Adipocyte (in vitro differentiated cells): ENCODE data around the gene NUP210.

Experiments
- DNase-seq: peaks from one replicate; pipeline ENCODE4 v3.0.0-alpha.2; 2015; ENCODE audit warnings: low read depth
- H3K27me3 ChIP-seq: replicated peaks from 2 replicates; pipeline ENCODE4 v1.7.0; 2013; ENCODE audit warnings: mild to moderate bottlenecking, low read length, moderate library complexity; ENCODE audit not compliant: control insufficient read depth, insufficient read depth
- H3K36me3 ChIP-seq: 2 replicates; pipeline ENCODE4 v1.7.0; 2013; ENCODE audit warnings: low read length, mild to moderate bottlenecking, moderate library complexity; ENCODE audit not compliant: control insufficient read depth, insufficient read depth, severe bottlenecking
- H3K4me1 ChIP-seq: 2 replicates; pipeline ENCODE4 v1.7.0; 2013; ENCODE audit warnings: mild to moderate bottlenecking, low read length, moderate library complexity; ENCODE audit not compliant: control insufficient read depth, insufficient read depth
- H3K4me3 ChIP-seq: 2 replicates; pipeline ENCODE4 v1.7.0; 2013; ENCODE audit warnings: mild to moderate bottlenecking, low read length, moderate library complexity
- H3K9ac ChIP-seq: 2 replicates; pipeline ENCODE4 v1.7.0; 2013; ENCODE audit warnings: mild to moderate bottlenecking, low read length, moderate library complexity
- H3K9me3 ChIP-seq: 2 replicates; pipeline ENCODE4 v1.7.0; 2013; ENCODE audit warnings: mild to moderate bottlenecking, low read length, moderate library complexity; ENCODE audit not compliant: control insufficient read depth

NUP210 gene

DNA sequence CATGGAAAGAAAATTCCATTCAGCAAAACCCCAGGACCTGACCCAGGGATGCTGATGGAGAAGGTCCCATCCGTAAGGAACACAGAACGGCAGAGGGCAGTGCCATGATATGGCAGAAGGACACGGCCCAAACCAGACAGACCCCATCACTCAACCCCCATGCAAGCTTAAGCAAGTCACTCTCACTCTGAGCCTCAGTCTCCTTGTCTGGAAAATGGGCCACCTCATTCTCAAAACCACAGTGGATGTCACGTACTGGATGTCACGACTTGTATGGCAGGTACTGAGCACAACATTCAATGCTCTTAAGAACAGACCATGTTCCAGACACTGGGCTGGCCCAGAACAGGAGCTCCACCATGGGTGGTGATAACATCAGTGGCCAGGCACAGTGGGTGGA lies 90.4 kb downstream of the NUP210 start:
- Histone ChIP-seq H3K9me3 (no peaks in the 10 kb centered on the region), H3K4me1 (no peaks in the 10 kb centered on the region), H3K27me3 (peaks cover 54% of the 10 kb centered on the region), H3K9ac (no peak overlapping the region), H3K4me3 (no peak overlapping the region), H3K36me3 (no peaks in the 10 kb centered on the region)
- no peak for DNase-seq

DNA sequence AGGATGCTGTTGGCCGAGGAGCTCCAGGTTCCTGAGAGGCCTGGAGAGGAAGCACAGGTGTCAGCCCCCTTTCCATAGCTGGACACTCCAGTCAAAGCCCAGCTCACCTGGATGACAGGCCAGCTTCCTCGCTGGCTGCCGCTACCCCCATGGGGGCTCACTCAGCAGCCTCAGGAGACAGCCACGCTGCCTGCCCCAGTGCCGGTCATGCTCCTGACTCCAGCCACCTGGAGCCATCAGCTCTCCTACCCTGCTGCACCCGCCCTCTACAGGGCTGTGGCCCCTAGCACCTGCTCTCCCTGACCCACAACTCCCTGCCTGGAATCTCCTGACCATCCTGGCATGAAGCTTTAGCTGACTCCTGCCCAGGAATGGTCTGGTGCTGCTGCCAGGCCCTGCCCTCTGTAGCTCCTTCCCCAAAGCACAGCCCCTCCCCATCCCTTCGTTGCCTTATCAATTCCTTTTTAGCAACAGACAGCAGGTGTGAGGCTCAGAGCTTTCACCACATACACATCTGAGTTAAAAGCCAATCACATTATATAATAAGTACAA lies 94.2 kb downstream of the NUP210 start:
- no peak overlapping the region for H3K4me3 ChIP-seq
- H3K9ac ChIP-seq: no peak overlapping the region
- peaks cover 64% of the 10 kb centered on the region for H3K27me3 ChIP-seq
- DNase-seq: no peak
- no peaks in the 10 kb centered on the region for H3K9me3 ChIP-seq
- no peaks in the 10 kb centered on the region for H3K4me1 ChIP-seq
- no peaks in the 10 kb centered on the region for H3K36me3 ChIP-seq

DNA sequence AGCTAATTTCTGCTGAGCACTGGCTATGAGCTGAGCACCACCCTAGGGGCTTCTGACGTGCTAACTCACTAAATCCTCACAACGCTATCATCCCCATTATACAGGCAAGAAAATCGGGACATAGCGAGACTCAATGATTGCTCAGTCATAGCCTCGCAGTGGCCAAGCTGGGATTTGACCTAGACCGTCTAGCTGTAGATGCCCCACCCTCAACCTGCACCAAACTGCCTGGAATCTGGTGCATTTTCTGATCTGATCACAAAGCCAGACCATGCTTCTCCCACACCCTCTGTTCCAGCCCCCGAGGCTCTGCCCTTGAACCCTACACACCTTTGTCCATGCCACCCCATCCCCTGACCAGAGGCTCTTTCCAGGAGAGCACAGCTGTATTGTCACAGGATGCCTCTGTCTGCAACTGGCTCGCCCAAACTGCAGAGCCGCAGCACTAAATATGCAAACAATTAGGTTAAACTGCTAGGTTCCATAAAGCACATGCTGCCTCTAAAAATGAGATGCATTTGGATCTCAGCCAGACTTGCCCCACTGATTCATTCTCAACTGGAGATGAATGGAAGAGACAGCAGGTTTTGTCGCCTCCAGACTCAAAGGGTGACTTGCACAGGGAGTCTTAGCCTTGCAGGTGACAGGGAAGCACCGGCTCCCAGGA lies 95.2 kb downstream of the NUP210 start:
- Histone ChIP-seq H3K36me3 (no peaks in the 10 kb centered on the region), H3K27me3 (peaks cover 54% of the 10 kb centered on the region), H3K4me3 (no peak overlapping the region), H3K9me3 (no peaks in the 10 kb centered on the region), H3K4me1 (no peaks in the 10 kb centered on the region), H3K9ac (no peak overlapping the region)
- DNase-seq: no peak

DNA sequence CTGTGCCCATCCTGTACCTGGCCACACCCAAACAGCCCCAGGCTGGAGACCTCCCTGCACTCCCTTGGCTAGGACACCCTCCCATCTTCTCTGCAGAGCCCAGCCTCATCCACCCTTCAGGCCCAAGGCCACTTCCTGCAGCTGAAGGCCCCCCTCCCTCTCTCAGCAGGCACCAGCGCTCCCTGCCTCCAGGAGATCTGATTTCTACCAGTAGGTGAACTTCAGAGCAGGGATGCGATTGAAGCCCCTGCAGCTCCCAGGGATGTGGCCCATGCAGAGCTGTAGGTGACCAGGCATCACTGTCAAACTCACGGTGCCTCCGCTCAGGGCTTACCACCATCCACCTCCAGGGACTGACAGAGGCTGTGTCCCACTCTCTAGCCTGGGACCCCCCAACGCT lies 96.3 kb downstream of the NUP210 start:
- Histone ChIP-seq H3K36me3 (no peaks in the 10 kb centered on the region), H3K9ac (no peak overlapping the region)
- no peak for DNase-seq

DNA sequence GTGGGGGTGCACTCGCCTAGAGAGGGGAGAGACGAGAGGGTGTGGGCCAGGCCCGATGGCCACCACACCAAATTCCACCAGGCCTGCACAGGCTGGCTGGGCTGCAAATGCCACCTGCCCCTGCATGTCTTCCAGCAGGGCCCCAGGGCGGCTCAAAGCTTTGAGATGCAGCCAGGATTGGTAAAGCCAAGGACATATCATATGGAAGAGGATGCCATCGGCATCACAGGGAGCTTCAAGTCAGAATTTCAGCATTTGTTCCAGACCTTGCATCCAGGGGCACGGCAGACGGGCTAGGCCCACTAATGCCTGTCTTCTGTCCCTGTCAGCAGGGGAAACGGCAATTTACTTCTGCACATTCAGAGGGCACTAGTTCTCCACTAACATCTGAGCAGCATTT lies 97.8 kb downstream of the NUP210 start:
- no peaks in the 10 kb centered on the region for H3K36me3 ChIP-seq

More for the DNA sequence above, 96.3 kb downstream of the NUP210 start:
- Histone ChIP-seq H3K9me3 (no peaks in the 10 kb centered on the region), H3K27me3 (peaks cover 49% of the 10 kb centered on the region), H3K4me1 (no peaks in the 10 kb centered on the region), H3K4me3 (no peak overlapping the region)

DNA sequence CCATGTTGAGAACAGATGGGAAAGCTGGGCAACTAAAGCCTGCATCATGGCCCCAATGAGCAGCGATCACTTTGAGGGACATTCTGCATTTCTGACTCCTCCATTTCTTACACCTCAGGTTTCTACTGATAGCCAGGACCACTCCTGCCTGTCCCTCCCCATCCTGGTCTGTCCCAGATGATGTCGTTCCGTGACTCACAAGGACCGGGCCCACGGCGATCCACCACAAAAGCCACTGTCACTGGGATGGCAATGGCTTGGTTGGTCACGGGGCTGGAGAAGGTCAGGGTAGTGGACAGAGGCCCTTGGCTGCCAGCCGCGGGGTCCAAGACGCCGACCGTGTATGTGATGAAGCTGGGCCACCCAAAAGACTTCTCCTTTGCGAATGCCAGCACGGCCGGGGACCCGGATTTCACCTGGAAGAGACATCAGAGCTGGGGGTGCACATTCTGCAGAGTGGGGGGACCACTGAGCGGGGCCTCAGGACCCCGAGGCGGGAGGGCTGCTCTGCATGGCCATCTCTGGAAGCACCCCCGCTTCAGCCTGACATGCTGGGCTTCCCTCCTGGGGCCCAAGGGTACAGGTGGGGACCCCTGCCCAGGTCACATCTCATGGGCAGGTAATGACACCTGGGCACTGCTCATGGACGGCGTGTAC lies 100.4 kb downstream of the NUP210 start:
- Histone ChIP-seq H3K9ac (no peak overlapping the region), H3K36me3 (no peaks in the 10 kb centered on the region), H3K27me3 (peaks cover 23% of the 10 kb centered on the region), H3K9me3 (no peaks in the 10 kb centered on the region), H3K4me1 (no peaks in the 10 kb centered on the region), H3K4me3 (no peak overlapping the region)
- DNase-seq: no peak

More for the DNA sequence above, 97.8 kb downstream of the NUP210 start:
- DNase-seq: no peak
- H3K4me1 ChIP-seq: no peaks in the 10 kb centered on the region
- H3K9me3 ChIP-seq: no peaks in the 10 kb centered on the region
- no peak overlapping the region for H3K4me3 ChIP-seq
- H3K27me3 ChIP-seq: peaks cover 34% of the 10 kb centered on the region
- H3K9ac ChIP-seq: no peak overlapping the region

DNA sequence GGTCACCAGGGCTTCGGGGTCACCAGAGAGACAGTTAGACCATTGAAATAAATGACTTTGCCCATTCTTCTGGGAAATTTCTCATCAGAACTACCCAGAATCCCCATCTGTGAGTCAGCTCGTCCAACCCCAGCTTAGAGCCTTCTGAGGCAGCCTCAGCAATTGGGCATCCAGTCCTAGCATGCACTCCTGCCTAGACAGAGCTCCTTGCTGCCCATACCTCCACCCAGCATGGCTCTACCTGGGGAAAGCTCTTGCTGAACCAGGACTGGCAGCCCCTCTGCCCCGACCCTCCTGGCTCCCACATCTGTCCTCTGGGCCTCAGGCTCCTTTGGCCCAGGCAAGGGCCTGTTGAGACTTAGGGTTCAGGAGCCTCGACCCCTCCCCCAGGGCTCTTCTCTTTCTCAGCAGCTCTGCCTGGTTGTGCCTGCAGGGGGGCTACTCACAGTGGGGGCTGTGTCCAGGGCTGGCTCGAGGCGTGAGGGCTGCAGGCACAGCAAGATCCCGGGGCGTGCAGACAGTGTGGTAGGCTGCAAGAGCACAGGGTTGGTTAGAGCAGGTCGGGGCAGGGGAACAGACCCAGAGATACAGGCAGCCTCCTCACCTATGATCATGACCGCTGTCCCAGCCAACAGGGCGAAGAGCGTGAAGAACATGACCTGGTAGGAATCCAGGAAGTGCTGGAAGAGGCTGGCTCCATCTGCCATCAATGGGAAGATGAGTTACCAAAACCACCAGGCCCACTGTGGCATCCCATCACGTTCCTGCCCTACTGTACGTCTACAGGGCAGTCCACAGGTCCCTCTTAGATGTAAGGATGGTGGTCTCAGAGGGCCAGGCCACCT lies 101.3 kb downstream of the NUP210 start:
- Histone ChIP-seq H3K27me3 (peaks cover 25% of the 10 kb centered on the region), H3K9me3 (no peaks in the 10 kb centered on the region), H3K4me1 (no peaks in the 10 kb centered on the region), H3K36me3 (no peaks in the 10 kb centered on the region), H3K9ac (no peak overlapping the region), H3K4me3 (no peak overlapping the region)
- DNase-seq: no peak

DNA sequence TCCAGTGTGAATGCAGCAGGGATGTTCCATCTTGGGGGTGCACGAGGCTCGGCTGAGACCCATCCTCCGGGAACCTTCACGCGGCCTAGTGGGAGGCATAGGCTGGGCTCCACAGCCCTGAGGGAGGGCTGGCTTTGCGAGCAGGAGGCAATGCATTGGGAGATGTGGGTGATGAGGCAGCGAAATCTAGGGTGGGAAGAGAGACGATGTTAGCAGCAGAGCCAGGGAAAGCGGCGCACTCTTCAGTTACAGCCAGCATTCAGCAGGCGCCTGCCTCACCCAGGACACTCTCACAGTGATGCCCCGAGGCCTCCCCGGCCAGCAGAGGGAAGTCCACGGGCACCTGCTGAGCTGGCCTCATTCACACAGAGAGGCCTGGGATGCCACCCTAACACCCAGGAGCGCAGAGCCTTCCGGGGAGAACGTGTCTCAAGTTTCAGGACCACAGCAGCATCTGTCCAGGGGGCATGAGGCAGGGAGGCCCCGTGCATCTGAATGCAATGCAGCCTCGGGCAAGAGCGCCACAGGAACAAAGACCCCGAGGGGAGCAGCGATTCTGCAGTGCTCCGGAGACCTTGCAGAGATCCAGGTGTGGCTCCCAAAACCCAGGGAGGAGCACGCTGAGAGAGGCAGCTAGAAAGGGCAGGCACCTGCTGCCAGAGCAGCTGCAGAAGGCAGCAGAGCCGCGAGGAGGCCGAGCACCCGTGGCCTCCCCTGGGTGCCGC lies 102.4 kb downstream of the NUP210 start:
- DNase-seq: no peak
- H3K4me3 ChIP-seq: no peak overlapping the region
- H3K36me3 ChIP-seq: no peaks in the 10 kb centered on the region
- H3K9ac ChIP-seq: no peak overlapping the region
- H3K27me3 ChIP-seq: peaks cover 22% of the 10 kb centered on the region
- no peaks in the 10 kb centered on the region for H3K4me1 ChIP-seq
- no peaks in the 10 kb centered on the region for H3K9me3 ChIP-seq

DNA sequence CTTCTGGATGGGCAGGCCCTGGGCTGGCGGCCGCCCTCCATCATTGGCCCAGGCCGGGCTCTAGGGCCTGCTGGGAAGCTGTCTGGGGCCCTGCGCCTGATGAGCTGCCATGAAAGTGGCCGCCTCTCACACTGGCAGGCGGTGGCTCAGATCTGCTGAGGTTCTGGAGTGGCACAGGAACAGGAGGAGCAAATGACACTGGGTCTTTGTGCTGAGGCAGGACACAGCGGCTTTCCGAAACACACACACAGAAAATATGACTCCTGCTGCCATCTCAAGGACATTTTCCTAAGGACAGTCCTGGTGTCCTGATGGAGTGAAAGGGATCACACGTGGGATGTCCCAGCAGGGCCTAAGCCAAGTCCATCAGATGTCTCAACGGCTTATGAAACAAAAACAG lies 103.5 kb downstream of the NUP210 start:
- H3K9me3 ChIP-seq: no peaks in the 10 kb centered on the region
- H3K36me3 ChIP-seq: no peaks in the 10 kb centered on the region

DNA sequence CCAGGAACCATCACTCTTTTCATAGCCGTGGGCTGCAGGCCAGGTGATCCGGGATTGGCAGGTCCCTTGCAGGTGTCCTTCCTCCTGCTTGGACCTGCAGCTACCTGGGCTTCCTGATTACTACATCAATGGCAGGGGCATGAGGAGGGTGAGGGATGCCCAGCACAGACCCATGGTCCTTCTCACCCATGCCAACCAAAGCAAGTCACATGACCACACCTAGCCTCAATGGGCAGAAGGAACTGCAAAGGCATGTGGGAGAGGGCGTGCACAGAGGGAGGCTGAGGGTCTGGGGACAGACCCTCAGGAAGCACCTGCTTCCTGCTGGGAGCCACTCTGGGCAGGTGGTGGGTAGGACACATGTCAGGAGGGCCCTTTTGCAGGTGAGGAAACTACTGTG lies 105.2 kb downstream of the NUP210 start:
- no peak overlapping the region for H3K4me3 ChIP-seq
- no peaks in the 10 kb centered on the region for H3K9me3 ChIP-seq
- no peak for DNase-seq
- H3K36me3 ChIP-seq: no peaks in the 10 kb centered on the region
- no peak overlapping the region for H3K9ac ChIP-seq
- no peaks in the 10 kb centered on the region for H3K4me1 ChIP-seq
- peaks cover 9% of the 10 kb centered on the region for H3K27me3 ChIP-seq

More for the DNA sequence above, 103.5 kb downstream of the NUP210 start:
- Histone ChIP-seq H3K9ac (no peak overlapping the region), H3K27me3 (peaks cover 11% of the 10 kb centered on the region), H3K4me3 (no peak overlapping the region), H3K4me1 (no peaks in the 10 kb centered on the region)
- DNase-seq: no peak
